G401 (cell line): Measurements from ENCODE around the gene PRSS3. TPM values are rescaled to one million over a fixed set of nuclear protein-coding genes. Genes with fewer than 3 reads are reported as not detected.
"Not testable (repeated sequence)": the region's sequence is repeated elsewhere in the genome, so short reads cannot be mapped to it uniquely, and the experiment has no call there.

Experiments
- DNase-seq: peaks from one replicate; pipeline ENCODE4 v3.0.0-alpha.2; 2015; ENCODE audit warnings: low spot score
- in situ Hi-C: cut with HindIII; loops from 2 replicates; pipeline ENCODE4 v1.10.0; 2016; ENCODE audit warnings: low sequenced_read_pairs, mixed read lengths
- total RNA-seq: library from RNA; depleted of rRNA; stranded (reverse); fragments of >200 nt; shearing (Covaris generic); gene quantifications from 2 replicates; pipeline ENCODE4 v1.2.3, GENCODE V29; 2014; rRNA removed

The PRSS3 gene
- not detected in 2 replicates for total RNA-seq

DNA sequence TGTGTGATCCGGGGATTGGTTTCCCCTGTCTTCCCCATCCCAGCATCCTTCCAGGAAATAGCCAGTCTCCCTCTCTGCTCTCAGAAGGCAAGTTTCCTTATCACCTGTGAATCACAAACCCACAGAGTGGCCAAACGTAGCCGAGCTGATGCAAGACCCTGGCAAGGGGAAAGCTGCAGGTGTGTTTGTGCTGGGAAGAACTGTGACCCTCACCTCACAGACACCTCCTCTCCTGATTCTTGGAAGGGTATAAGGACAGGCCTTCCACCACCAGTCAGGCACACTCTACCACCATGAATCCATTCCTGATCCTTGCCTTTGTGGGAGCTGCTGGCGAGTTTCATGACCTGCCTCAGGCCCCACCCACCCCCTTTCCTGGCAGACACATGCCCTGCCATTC, at the start of gene PRSS3:
Gene PRSS3, plus strand, starts transcription at position 281 of the 400 bp plus-strand sequence. Its CDS starts 13 bp downstream, at position 294.
- no peak for DNase-seq
- in situ Hi-C loops: no loop called here

DNA sequence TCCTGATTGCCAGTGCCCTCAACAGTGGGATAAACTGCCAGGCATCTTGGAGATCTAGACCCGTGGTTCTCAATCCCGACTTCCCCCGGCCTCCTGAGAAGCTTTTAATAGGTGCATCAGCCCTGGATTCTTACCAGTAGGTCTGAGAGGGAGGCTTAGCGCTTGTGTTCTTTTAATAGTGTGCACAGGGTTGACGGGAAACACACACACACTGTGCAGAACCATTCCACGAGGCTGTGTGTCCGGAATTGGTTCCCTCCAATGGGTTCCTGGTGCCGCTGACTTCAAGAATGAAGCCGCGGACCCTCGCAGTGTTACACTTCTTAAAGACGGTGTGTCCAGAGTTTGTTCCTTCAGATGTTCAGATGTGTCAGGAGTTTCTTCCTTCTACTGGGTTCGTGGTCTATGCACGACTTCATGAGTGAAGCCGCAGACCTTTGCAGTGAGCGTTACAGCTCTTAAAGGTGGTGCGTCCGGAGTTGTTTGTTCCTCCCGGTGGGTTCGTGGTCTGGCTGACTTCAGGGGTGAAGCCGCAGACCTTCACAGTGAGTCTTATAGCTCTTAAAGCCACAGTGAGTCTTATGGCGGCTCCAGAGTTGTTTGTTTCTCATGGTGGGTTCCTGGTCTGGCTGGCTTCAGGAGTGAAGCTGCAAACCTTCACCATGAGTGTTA, 46.6 kb upstream of the PRSS3 start:
- in situ Hi-C loops: no loop called here
- DNase-seq: no peak

DNA sequence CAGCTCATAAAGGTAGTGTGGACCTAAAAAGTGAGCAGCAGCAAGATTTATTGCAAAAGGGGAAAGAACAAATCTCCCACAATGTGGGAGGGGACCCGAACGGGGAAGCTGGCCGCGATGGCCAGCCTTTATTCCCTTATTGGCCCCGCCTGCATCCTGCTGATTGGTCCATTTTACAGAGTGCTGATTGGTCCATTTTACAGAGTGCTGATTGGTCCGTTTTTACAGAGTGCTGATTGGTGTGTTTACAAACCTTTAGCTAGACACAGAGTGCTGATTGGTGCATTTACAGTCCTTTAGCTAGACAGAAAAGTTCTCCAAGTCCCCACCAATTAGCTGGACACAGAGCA, 46.1 kb upstream of the PRSS3 start:
- DNase-seq, in situ Hi-C loops: not testable (repeated sequence)

DNA sequence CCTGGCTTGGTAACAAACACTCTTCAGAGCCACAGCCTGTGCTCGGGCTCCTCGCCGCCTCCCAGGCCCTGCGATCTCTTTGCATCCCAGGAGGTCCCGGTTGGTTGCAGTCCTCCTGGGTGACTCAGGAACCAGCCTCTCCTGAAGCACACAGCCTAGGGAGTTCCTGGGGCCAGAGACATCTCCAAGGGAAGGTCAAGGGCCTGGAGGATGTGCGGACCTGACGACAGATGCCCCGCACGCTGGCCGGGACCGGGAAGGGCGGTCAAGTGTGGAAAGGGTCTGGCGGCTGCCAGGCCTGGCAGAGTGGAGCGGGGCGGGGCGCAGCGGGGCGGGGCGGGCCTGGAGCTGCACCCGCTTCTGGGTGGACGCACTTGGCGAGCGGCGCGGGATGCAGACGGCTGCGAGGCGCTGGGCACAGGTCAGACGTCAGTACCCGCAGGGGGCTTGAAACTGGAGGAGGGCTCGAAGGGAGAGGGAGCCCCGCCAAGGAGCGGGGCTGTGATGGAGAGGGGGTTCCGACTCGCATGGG, 45.0 kb upstream of the PRSS3 start:
- in situ Hi-C loops: no loop called here
- DNase-seq: peak; percentile 63

DNA sequence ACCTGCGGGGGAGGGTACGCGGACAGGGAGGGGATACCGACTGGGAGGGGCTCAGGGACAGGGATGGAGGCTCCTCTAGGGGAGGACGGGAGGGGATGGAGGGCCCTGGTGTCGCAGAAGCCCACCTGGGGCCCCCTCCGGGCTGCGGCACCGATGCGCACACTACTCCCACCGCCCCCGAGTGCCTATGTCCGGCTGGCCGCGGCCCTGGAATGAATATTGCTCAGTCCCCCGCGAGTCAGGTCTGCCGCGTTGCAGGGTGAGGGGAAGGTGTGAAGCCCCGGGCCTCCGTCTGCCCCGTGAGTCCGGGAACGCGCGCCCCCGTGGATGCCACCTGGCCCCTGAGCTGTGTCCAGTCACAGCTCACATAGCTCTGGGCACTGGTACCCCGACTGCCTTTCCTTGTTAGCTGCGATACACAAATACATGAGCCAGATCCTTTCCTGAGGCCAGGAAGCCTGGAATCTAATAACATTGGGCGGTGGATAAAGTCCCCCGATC, 44.5 kb upstream of the PRSS3 start:
- DNase-seq: peak; percentile 70
- in situ Hi-C loops: no loop called here

DNA sequence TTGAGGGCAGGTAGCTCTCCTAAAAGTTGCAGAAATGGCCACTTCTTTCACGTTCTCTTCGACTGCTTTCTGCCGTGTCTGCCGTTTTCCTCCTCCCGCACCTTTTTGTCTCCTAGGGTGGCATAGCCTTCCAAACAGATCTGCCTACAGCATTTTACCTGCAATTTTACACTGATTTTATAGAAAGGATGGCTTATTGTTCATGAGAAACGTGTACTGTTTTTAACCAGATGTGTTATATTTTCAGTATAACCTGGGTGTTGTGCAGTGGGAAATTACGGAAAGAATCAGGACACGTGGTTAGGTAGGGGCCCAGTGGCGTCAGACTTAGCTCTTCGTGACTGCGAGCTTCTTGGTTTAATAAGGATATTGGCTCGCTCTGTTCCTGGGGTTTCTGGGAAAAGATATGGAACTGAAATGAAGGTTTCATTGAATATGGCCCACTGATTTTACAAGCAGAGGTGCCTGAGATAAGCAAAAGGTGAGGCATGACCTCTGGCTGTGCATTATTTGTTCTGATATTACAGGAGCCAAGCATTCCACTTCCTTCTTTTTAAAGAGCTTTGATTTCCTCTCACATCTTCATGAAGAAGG, 43.7 kb upstream of the PRSS3 start:
- in situ Hi-C loops: no loop called here
- DNase-seq: peak; percentile 67

DNA sequence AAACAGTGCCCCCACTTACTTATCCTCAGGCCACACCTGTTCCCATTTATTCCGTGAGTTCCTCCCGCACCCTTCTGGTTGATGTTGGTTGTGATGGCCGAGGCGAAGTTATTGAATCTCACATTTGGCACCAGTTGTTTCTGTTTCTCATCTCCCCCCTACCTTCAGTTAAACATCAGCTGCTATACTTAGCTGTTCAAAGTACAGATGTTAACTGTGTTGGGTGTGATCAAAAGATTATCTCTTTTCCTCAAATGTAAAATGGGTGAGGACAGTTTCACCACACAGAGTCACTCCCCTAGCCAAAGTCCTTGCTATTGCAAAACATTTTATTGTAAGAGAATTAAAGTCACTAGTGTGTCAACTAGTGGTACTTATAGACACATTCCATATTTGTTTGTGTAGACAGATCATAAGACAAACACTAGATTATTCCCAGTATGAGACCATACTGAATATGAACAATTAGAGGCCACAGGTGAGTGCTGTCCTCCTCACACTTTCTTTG, 43.2 kb upstream of the PRSS3 start:
- peak; percentile 32 for DNase-seq
- in situ Hi-C loops: no loop called here

DNA sequence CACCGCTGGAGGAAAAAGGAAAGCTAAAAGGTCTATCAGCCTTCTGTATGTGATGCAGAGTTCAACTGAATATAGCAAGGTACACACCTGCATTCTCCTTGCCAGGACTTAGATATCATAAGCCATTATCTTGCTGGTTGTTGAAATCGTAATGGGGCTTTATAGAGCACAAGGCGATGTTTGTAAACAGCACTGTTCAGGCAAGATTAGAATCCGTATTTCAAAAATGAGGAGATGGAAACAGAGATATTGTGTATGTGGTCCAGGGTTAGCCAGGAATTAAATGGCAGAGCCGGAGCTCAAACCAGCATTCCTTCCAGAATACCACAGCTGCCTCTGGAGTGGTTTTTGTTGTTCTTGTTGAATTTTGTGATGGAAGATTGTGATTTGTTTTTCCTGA, 42.6 kb upstream of the PRSS3 start:
- in situ Hi-C loops, DNase-seq: not testable (repeated sequence)

DNA sequence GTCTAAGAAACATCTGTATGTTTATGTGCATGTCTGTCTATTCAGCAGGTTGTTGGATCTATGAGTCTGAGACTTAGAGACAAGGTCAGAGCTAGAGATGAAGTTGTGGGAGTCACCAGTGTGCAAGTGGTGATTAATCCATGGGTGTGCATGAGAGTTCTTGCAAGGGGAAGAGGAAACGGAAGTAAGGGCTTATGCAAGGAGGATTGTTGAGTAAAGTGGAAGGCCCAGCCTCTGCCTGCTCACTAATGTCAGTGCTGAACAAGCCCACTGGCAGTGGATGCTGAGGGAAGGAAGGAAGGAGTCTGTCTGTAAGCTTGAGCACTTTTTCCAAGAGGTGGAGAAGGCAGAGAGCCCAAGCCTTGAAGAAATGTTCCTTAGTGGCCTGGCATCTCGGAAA, 35.7 kb upstream of the PRSS3 start:
- DNase-seq, in situ Hi-C loops: not testable (repeated sequence)

DNA sequence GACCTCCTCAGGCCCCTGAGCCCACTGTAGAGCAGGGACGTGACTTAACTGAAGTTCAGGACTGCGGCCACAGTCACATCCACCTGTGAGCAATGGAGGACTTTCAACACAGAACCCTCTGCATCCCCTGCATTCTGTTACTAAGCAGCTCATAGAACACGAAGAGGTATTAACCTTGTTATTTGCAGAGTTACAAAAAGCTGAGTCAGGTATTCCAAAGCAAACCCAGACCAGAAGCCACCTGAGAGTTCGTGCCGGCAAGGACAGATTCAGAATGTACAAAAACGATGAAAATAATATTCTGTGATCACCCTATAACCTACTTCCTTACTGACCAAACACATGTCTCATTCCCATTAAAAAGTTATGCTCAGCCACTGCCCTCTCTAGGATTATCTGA, 33.0 kb upstream of the PRSS3 start:
- no peak for DNase-seq
- in situ Hi-C loops: no loop called here

DNA sequence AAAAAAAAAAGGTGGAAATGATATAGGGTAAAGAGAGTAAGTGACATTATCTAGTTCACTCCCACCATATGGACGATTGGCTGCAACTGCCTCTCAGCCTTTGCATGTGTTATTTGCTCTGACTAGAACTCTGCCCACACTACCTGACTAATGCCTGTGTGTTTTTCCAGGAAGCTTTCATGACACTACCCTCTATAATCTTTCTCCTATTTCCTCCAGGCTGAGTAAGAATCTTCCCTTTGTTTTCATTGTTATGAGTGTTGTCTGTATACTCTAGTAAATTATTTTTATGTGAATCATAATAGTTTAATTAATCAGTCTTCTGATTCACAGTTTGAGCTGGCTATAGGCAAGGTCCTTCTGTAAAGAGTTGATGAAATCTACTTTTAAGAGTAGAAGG, 31.7 kb upstream of the PRSS3 start:
- in situ Hi-C loops, DNase-seq: not testable (repeated sequence)

DNA sequence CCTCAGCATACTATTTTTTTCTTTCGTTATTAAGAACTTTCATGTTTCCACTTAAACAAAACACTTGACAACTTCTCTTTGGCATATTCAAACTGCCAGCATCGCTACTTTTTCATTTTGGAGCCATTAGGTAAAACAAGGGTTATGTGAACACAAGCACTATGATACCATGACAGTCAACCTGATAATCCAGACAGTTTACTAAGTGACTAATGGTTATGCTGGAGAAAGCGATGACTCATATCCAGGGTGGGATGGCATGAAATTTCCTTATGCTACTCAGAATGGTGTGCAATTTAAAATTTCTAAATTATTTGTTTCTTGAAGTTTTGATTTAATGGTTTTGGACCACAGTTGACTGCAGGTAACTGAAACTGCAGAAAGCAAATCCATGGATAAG, 29.9 kb upstream of the PRSS3 start:
- no peak for DNase-seq
- in situ Hi-C loops: no loop called here

DNA sequence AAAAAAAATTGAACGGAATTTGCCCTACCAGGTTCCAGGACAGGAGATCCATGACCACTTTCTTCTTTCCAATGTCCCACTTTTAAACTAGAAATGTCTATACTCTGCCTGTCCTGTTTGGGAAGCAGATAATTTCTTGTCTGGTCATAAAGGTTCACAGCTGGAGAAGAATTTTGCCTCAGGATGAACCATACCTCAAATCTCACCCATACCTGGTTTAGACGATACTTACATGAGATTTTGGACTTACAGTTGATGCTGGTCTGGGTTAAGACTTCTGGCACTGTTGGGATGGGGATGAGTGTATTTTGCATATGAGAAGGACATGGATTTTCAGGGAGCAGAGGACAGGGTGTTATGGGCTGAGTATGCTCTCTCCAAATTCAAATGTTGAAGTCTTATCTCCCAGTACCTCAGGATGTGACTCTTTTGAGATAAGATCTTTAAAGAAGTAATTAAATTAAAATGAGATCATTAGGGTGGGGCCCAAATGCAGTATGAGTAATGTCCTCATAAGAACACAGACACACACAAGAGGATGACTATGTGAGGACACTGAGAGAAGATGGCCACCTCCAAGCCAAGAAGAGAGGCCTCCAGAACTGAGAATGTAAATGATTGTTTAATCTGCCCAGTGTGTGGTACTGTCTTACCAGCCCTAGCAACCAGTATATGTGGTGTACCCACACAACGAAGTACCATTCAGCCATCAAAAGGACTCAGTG, 25.0 kb upstream of the PRSS3 start:
- in situ Hi-C loops, DNase-seq: not testable (repeated sequence)

DNA sequence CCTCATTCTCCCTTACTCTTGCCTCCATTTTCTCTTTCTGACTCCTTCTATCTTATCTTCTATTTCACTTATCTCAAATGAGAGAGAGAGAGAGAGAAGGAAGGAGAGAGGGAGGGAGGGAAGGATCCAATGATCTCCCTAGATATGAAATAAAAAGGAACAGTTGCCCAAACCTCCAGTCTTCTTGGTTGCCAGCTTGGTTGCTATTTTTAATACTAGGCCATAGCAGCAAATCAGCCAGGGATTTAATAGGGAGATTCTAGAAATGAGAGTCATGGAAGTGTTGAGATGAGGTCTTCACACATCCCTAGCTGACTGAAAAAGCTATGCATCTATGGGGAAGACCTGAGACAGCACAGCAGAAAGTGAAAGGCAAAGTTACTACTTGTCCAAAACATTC, 22.2 kb upstream of the PRSS3 start:
- in situ Hi-C loops: not testable (repeated sequence)

DNA sequence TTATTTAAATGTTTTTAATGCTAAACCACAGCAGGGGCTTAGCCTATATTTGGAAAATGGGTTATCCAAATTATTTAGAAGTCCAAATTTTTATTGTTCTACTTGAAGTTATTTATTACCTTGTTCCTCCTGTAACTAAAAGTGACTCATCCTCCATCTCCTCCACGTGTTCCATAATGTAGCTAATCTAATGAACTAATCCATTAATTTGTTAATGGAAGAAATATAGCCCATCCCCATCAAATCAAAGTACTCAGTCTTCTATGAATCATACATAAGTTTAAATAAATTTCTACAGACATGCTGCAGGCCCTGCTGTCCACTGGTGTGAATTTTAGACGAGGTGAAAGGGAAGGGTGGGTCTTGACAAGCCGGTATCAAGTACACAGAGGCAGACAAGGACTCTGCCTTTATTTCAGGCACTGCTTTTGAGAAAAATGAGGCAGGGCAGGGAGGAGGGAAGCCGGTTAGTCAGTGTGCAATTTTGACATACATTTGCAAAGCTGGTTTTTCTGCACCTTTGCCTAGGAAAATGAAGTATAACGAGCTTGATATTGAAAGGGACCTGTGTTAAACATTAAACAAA, 21.2 kb upstream of the PRSS3 start:
- in situ Hi-C loops, DNase-seq: not testable (repeated sequence)

More for the DNA sequence above, 22.2 kb upstream of the PRSS3 start:
- DNase-seq: peak; percentile 62

DNA sequence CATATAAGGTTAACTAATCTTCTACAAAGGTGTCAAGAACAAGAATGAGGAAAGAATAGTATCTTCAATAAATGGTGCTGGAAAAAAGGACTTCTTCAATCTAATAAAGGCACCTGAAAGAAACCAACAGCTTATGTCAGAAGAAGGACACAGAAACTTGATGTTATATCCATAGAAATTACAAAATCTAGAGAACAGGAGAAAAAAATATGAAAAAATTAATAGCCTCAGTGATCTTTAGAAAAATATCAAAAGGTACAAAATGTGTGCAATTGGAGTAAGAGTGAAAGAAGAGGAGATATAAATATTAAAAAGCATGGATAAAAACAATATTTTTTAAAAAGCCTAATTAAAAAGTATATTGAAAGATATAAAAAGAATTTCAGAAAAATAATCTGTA, 18.8 kb upstream of the PRSS3 start:
- no peak for DNase-seq
- in situ Hi-C loops: no loop called here

DNA sequence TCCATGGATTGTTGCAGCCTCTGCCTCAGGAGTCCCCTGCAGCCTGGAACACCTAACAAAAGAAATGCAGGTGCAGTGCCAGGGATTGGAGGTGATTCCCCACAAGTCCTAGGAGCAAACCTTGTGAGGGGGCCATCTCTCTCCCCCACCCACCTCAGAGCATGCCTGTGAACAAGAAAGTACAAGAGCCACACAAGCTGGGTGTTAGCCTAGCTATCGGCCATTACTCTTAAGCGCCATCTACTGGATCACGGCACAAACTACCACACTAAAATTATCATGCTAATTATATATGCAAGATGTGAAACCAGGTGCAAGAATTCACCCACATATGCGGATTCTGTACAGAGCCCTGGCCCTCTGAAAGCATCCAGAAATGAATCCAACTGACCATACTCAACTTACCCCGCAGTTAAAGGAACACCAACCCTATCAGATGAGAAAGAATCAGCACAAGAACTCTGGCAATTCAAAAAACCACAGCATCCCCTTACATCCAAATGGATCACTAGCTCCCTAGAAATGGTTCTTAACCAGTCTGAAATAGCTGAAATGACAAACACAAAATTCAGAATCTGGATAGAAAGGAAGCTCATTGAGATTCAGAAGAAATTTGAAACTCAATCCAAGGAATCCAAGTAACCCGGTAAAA, 16.5 kb upstream of the PRSS3 start:
- peak; percentile 84 for DNase-seq
- in situ Hi-C loops: no loop called here

DNA sequence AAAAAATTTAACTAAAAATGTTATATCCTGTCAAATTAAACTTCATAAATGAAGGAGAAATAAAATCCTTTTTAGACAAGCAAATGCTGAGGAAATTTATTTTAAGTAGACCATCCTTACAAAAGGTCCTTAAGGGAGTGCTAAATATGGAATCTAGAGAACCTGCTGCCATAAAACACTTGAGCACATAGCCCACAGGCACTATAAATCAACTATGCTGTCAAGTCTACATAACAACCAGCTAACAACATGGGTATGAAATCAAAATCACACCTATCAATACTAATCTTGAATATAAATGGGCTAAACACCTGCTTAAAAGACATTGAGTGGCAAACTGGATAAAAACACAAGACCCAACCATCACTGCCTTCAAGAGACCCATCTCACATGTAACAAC, 15.1 kb upstream of the PRSS3 start:
- no peak for DNase-seq
- in situ Hi-C loops: no loop called here

DNA sequence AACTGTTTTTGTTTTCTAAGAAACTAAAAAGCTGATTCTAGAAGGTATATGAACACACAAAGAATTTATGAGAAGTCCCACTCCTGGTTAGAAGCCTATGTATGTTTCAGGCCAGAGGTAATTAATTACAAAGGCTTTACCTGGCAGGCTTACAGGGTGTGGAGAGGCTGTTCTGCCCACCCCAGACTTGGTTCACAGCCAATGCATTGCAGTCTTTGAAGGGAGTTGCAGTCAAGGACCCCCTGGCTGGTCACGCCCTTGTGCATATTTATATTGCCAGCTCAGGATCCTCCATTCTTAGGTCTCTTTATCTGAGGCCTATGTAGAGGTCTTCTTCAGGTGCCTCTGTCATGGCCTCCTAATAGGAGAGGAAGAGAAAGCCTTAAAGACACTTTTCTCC, 13.6 kb upstream of the PRSS3 start:
- DNase-seq: no peak
- in situ Hi-C loops: no loop called here
